B cell (primary cell): Measurements from ENCODE around the gene TIA1. TPM values are rescaled to one million over a fixed set of nuclear protein-coding genes. Genes with fewer than 3 reads are reported as not detected.

Source experiments
- ATAC-seq: fragments of 200-7000 bp; cut with Tn5 transposase; one replicate; pipeline ENCODE4 v1.10.0; 2021; ENCODE audit warnings: low read depth, mild to moderate bottlenecking, moderate number of reproducible peaks, moderate library complexity
- CTCF ChIA-PET: fragments of 350-600 bp; sonication (Branson Sonifier 250); formaldehyde crosslinking; loops from one replicate; lab custom pipeline; 2021; ENCODE audit warnings: antibody characterized with exemption, inconsistent platforms; lab: Charles Lee
- POLR2A ChIA-PET: fragments of 350-600 bp; sonication (Branson Sonifier 250); formaldehyde crosslinking; loops from one replicate; lab custom pipeline; 2021; ENCODE audit warnings: antibody characterized with exemption; lab: Charles Lee
- DNase-seq: peaks from one replicate; pipeline ENCODE4 v3.0.0; 2013
- H2AFZ ChIP-seq: 2 replicates; pipeline ENCODE4 v1.6.1; 2012; ENCODE audit warnings: mild to moderate bottlenecking, low read depth, low read length; ENCODE audit not compliant: insufficient read depth, poor library complexity, severe bottlenecking
- H3K27ac ChIP-seq, 2 donors: 1 replicate in 1 of 2; 2 replicates in 1 of 2; pipeline ENCODE4 v1.5.1; 2012 to 2013; ENCODE audit warnings: low read length in 2 of 2, mild to moderate bottlenecking in 2 of 2, moderate library complexity in 1 of 2
- H3K27me3 ChIP-seq, 4 experiments: fragments of 200-600 bp in 1 of 4; sonication (generic) in 1 of 4; replicated peaks in 1 of 4; 1 replicate in 2 of 4; 2 replicates in 2 of 4; pipeline versions ENCODE4 v1.6.1 to v1.7.0; 2013 to 2016; ENCODE audit warnings: low read length in 3 of 4, mild to moderate bottlenecking in 2 of 4, mixed read lengths in 1 of 4, moderate library complexity in 1 of 4; ENCODE audit not compliant: insufficient read depth in 4 of 4, control insufficient read depth in 3 of 4; ENCODE audit errors: control extremely low read depth in 1 of 4
- H3K36me3 ChIP-seq, 2 experiments: replicated peaks in 1 of 2; 1 replicate in 1 of 2; 2 replicates in 1 of 2; pipeline versions ENCODE4 v1.6.1 to v1.7.1; 2013; ENCODE audit warnings: low read length in 1 of 2; ENCODE audit not compliant: insufficient read depth in 2 of 2, control insufficient read depth in 1 of 2; ENCODE audit errors: control extremely low read depth in 1 of 2, extremely low read depth in 1 of 2
- H3K4me1 ChIP-seq, 2 donors: fragments of 200-600 bp in 1 of 2; sonication (generic) in 1 of 2; 1 replicate in 1 of 2; 2 replicates in 1 of 2; pipeline versions ENCODE4 v1.5.1 to v1.6.1; 2013 to 2017; ENCODE audit warnings: low read length in 2 of 2; ENCODE audit not compliant: control insufficient read depth in 2 of 2, insufficient read depth in 2 of 2
- H3K4me2 ChIP-seq: replicated peaks from 2 replicates; pipeline ENCODE3; 2012; ENCODE audit warnings: mild to moderate bottlenecking, low read depth, low read length; ENCODE audit not compliant: poor library complexity, severe bottlenecking
- H3K4me3 ChIP-seq, 5 experiments: fragments of 200-600 bp in 1 of 5; sonication (generic) in 1 of 5; 1 replicate in 3 of 5; 2 replicates in 2 of 5; pipeline versions ENCODE4 v1.5.1 to v1.7.0; 2011 to 2016; ENCODE audit warnings: low read length in 4 of 5, mild to moderate bottlenecking in 4 of 5, low read depth in 2 of 5, control low read depth in 1 of 5, moderate library complexity in 1 of 5; ENCODE audit not compliant: insufficient read depth in 1 of 5; ENCODE audit errors: control extremely low read depth in 1 of 5, extremely low read depth in 1 of 5
- H3K79me2 ChIP-seq: fragments of 200-600 bp; sonication (generic); one replicate; pipeline ENCODE4 v1.6.0; 2016; ENCODE audit warnings: low read length; ENCODE audit not compliant: control insufficient read depth, insufficient read depth
- H3K9ac ChIP-seq: fragments of 200-600 bp; sonication (generic); 2 replicates; pipeline ENCODE4 v1.6.1; 2017; ENCODE audit warnings: mild to moderate bottlenecking, low read length, moderate library complexity
- H3K9me3 ChIP-seq, 3 donors: one replicate each; pipeline versions ENCODE4 v1.6.1 to v1.7.1; 2013; ENCODE audit warnings: low read length in 2 of 3; ENCODE audit not compliant: control insufficient read depth in 2 of 3, insufficient read depth in 1 of 3; ENCODE audit errors: control extremely low read depth in 1 of 3
- H4K20me1 ChIP-seq: 2 replicates; pipeline ENCODE4 v1.6.0; 2012; ENCODE audit warnings: mild to moderate bottlenecking, low read length; ENCODE audit not compliant: insufficient read depth, control insufficient read depth, poor library complexity, severe bottlenecking
- H3K27ac Mint-ChIP-seq: one replicate; pipeline ENCODE4 v1.8.0; 2021; ENCODE audit warnings: mixed read lengths
- H3K27me3 Mint-ChIP-seq: one replicate; pipeline ENCODE4 v1.8.0; 2021; ENCODE audit warnings: mixed read lengths
- H3K4me1 Mint-ChIP-seq: one replicate; pipeline ENCODE4 v1.8.0; 2021; ENCODE audit warnings: mixed read lengths
- H3K4me3 Mint-ChIP-seq: one replicate; pipeline ENCODE4 v1.8.0; 2021; ENCODE audit warnings: mixed read lengths
- H3K9me3 Mint-ChIP-seq: one replicate; pipeline ENCODE4 v1.8.0; 2022; ENCODE audit warnings: mixed read lengths; ENCODE audit not compliant: insufficient read depth
- CTCF ChIP-seq: fragments of 200-600 bp; IDR thresholded peaks from one replicate; pipeline ENCODE4 v1.8.0; 2022; ENCODE audit warnings: antibody characterized with exemption, mild to moderate bottlenecking
- EZH2 ChIP-seq: IDR thresholded peaks from 2 replicates; pipeline ENCODE4 v1.6.1; 2012; ENCODE audit warnings: borderline replicate concordance, low read depth, mild to moderate bottlenecking, moderate library complexity, low read length; ENCODE audit not compliant: insufficient read depth, poor library complexity, severe bottlenecking
- WGBS: methylation state at CpG from one replicate; pipeline ENCODE4 v1.1.5; 2013; ENCODE audit warnings: missing lambda C conversion rate; ENCODE audit not compliant: insufficient coverage; 5-methylcytosine and 5-hydroxymethylcytosine counted together
- intact Hi-C: fragments of 100-400 bp; cut with micrococcal nuclease; formaldehyde crosslinking; loops from one replicate; pipeline ENCODE4 v1.10.0; 2022
- polyA plus RNA-seq: library from polyadenylated mRNA; depleted of rRNA; stranded (reverse); fragments of >200 nt; gene quantifications from 2 replicates; pipeline ENCODE4 v1.2.3, GENCODE V29; 2012
- small RNA-seq: library from RNA; depleted of rRNA; stranded (forward); fragments of <200 nt; gene quantifications from one replicate; pipeline ENCODE3, GENCODE V24; 2012; ENCODE audit warnings: low replicate concordance, low read depth; ENCODE audit not compliant: insufficient read length
- total RNA-seq, 2 donors: library from RNA; stranded (reverse); fragments of 120-200 nt in 1 of 2; gene quantifications; 1 replicate in 1 of 2; 2 replicates in 1 of 2; pipeline versions ENCODE4 v1.2.3 to v1.2.4, GENCODE V29; 2013 to 2022

The TIA1 gene
- total and polyA plus RNA-seq, 2 donors (not counting 1 experiment from before 2014, with no cell fraction given) = 113 to 214 TPM

DNA sequence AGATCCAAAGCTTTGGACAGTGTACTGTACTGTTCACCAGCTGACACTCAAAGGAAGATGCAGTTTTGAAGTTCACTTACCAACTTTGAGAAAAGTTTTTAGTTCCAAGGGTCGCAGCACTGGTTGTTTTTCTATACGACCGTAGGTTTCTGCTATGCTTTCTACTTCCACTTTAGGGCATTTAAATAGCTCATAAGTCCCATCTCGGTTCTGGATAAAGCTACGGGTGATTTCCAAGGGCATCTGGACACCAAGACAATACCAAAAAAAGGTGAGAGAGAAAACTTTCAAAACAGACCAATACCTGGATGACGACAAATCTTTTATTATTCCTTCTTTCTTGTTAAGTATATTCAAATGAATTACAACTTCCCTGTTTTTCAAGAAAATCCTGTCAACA, 87.9 kb downstream of the TIA1 start:
- H3K4me2 ChIP-seq = no peak overlapping the region
- TF ChIP-seq CTCF (no peak), EZH2 (no peak)
- no peak overlapping the region for H3K27ac ChIP-seq
- whole genome bisulfite sequencing = 86% methylated on average over 3 of the region's 6 CpGs
- H3K27me3 ChIP-seq = no peaks in the 10 kb centered on the region
- H3K9me3 ChIP-seq = no peaks in the 10 kb centered on the region
- H3K4me1 Mint-ChIP-seq = no peaks in the 10 kb centered on the region
- intact Hi-C loops = no loop called here
- no peak overlapping the region for H2AFZ ChIP-seq
- DNase-seq (no peak), ATAC-seq (no peak)
- no peaks in the 10 kb centered on the region for H3K4me1 ChIP-seq
- CTCF ChIA-PET = interaction anchor here (1.2 kb wide), 1 partner anchor 246 kb away, joined by 3 read pairs; the partner anchor contains the start of gene MXD1
- H3K4me3 Mint-ChIP-seq = no peak overlapping the region
- no peak overlapping the region for H3K9ac ChIP-seq
- H3K27ac Mint-ChIP-seq = peak overlapping the region; percentile 2
- H4K20me1 ChIP-seq = no peaks in the 10 kb centered on the region
- H3K4me3 ChIP-seq = no peak overlapping the region
- no peaks in the 10 kb centered on the region for H3K79me2 ChIP-seq
- POLR2A ChIA-PET = no interaction called here
- H3K27me3 Mint-ChIP-seq = no peaks in the 10 kb centered on the region
- no peaks in the 10 kb centered on the region for H3K9me3 Mint-ChIP-seq
- peaks cover 5 to 39% of the 10 kb centered on the region in 2 experiments for H3K36me3 ChIP-seq

Small RNA genes within 50 kb of the gene (small RNA-seq; reads per million reads assigned to genes)
- not detected for gene AC016700.2
- gene MIR1285-2 = not detected

Other genes starting within 250 kb of the TIA1 start
- gene PCBP1, start 161.2 kb downstream of the TIA1 start, total RNA-seq = 304 and 327 TPM in 2 replicates
- gene PCBP1, start 161.2 kb downstream of the TIA1 start, polyA plus RNA-seq = 155 and 172 TPM in 2 replicates
- gene C2orf42, start 57.6 kb downstream of the TIA1 start, total RNA-seq = 42.9 and 45.2 TPM in 2 replicates
- gene C2orf42, start 57.6 kb downstream of the TIA1 start, polyA plus RNA-seq = 13.0 and 14.7 TPM in 2 replicates
- 16.9 and 21.0 TPM in 2 replicates for gene PCYOX1, start 9.5 kb upstream of the TIA1 start, total RNA-seq
- 1.4 and 1.8 TPM in 2 replicates for gene PCYOX1, start 9.5 kb upstream of the TIA1 start, polyA plus RNA-seq
- 73.0 and 77.5 TPM in 2 replicates for gene SNRPG, start 45.1 kb upstream of the TIA1 start, total RNA-seq
- gene SNRPG, start 45.1 kb upstream of the TIA1 start, polyA plus RNA-seq = 38.1 and 151 TPM in 2 replicates
- gene FAM136A, start 53.4 kb upstream of the TIA1 start, total RNA-seq = 41.6 and 41.7 TPM in 2 replicates
- 31.1 and 39.1 TPM in 2 replicates for gene FAM136A, start 53.4 kb upstream of the TIA1 start, polyA plus RNA-seq